K562 (cell line): ENCODE data around the gene DESI2. TPM values are rescaled to one million over a fixed set of nuclear protein-coding genes. Genes with fewer than 3 reads are reported as not detected.

Experiments
- CHD1 ChIP-seq: fragments of 200-600 bp; sonication (generic); IDR thresholded peaks from one replicate; pipeline ENCODE4 v1.6.1; 2012; ENCODE audit warnings: mild to moderate bottlenecking, moderate library complexity, low read length, inconsistent platforms
- DLX4 ChIP-seq: fragments of 250-450 bp; sonication (Bioruptor Pico); IDR thresholded peaks from 2 replicates; pipeline ENCODE4 v1.6.1; 2021; ENCODE audit warnings: mild to moderate bottlenecking
- EGR1 ChIP-seq: fragments of 450-650 bp; conservative IDR thresholded peaks from 2 replicates; pipeline ENCODE4 v1.6.1; 2017; ENCODE audit warnings: mild to moderate bottlenecking
- FIP1L1 ChIP-seq: fragments of 200-400 bp; formaldehyde crosslinking; IDR thresholded peaks from 2 replicates; pipeline ENCODE4 v1.6.1; 2018; ENCODE audit warnings: mild to moderate bottlenecking, low read depth, low read length; ENCODE audit not compliant: poor library complexity, severe bottlenecking
- HNRNPL ChIP-seq: fragments of 200-400 bp; formaldehyde crosslinking; IDR thresholded peaks from 2 replicates; pipeline ENCODE4 v1.6.1; 2017; ENCODE audit warnings: low read depth, mild to moderate bottlenecking, low read length
- ID3 ChIP-seq, 2 experiments: fragments of 250-450 bp in 1 of 2; fragments of 450-650 bp in 1 of 2; sonication (Bioruptor Pico) in 1 of 2; IDR thresholded peaks; 2 replicates each; pipeline versions ENCODE4 v1.6.1 to v1.8.0; 2016 to 2021; ENCODE audit warnings: mild to moderate bottlenecking in 2 of 2, moderate library complexity in 2 of 2, missing compliant biosample characterization in 1 of 2, missing genetic modification characterization in 1 of 2
- ILF3 ChIP-seq: fragments of 450-650 bp; IDR thresholded peaks from 2 replicates; pipeline ENCODE4 v1.6.1; 2018; ENCODE audit warnings: antibody characterized with exemption, mild to moderate bottlenecking, moderate library complexity, borderline replicate concordance
- KLF10 ChIP-seq: fragments of 250-450 bp; sonication (Bioruptor Pico); IDR thresholded peaks from 2 replicates; pipeline ENCODE4 v1.6.1; 2021; ENCODE audit warnings: matching md5 sums
- NR2C2 ChIP-seq, 2 experiments: fragments of 200-800 bp in 1 of 2; sonication (Bioruptor generic) in 1 of 2; sonication (generic) in 1 of 2; formaldehyde crosslinking in 1 of 2; IDR thresholded peaks; 2 replicates each; pipeline versions ENCODE4 v1.6.1 to v1.8.0; 2016 to 2022; ENCODE audit warnings: mild to moderate bottlenecking in 1 of 2, missing compliant biosample characterization in 1 of 2, missing genetic modification characterization in 1 of 2, missing genetic modification reagents in 1 of 2
- NUFIP1 ChIP-seq: fragments of 450-650 bp; IDR thresholded peaks from 2 replicates; pipeline ENCODE4 v1.6.1; 2018; ENCODE audit not compliant: partially characterized antibody
- RB1 ChIP-seq: fragments of 450-650 bp; IDR thresholded peaks from 2 replicates; pipeline ENCODE4 v1.6.1; 2017; ENCODE audit warnings: low read depth, mild to moderate bottlenecking
- RREB1 ChIP-seq: fragments of 250-450 bp; sonication (Bioruptor Pico); IDR thresholded peaks from 2 replicates; pipeline ENCODE4 v1.4.0; 2020
- TFAP4 ChIP-seq: sonication (generic); formaldehyde crosslinking; IDR thresholded peaks from 2 replicates; pipeline ENCODE4 v1.8.0; 2022; ENCODE audit warnings: missing genetic modification reagents, mild to moderate bottlenecking, moderate library complexity, borderline replicate concordance
- ZBTB34 ChIP-seq: fragments of 250-450 bp; sonication (Bioruptor Pico); IDR thresholded peaks from 2 replicates; pipeline ENCODE4 v1.8.0; 2021; ENCODE audit warnings: mild to moderate bottlenecking, moderate library complexity
- ZNF316 ChIP-seq: fragments of 450-650 bp; IDR thresholded peaks from 2 replicates; pipeline ENCODE4 v1.6.1; 2016
- ZNF408 ChIP-seq: fragments of 250-450 bp; sonication (Bioruptor Pico); IDR thresholded peaks from 2 replicates; pipeline ENCODE4 v1.4.0; 2020; ENCODE audit warnings: low read depth, mild to moderate bottlenecking, moderate library complexity
- ZNF589 ChIP-seq: fragments of 200-800 bp; sonication (Bioruptor generic); IDR thresholded peaks from 2 replicates; pipeline ENCODE4 v1.6.1; 2016; ENCODE audit warnings: low read depth, missing genetic modification characterization, missing compliant biosample characterization
- polyA plus RNA-seq, 8 experiments: library from polyadenylated mRNA; depleted of rRNA in 4 of 8; stranded (reverse) in 5 of 8; unstranded in 3 of 8; fragments of >200 nt; fragmentation: Nextera tagmentation in 2 of 8; fragmentation: Illumina TruSeq in 1 of 8; extraction: Ambion mirVana in 2 of 8; extraction: Trizol in 1 of 8; gene quantifications; 2 replicates each; pipeline versions ENCODE4 v1.2.1 to v1.2.3, GENCODE V29; 2011 to 2014; ENCODE audit warnings: inconsistent platforms in 1 of 8, missing spikeins in 1 of 8
- total RNA-seq, 7 experiments: library from RNA; depleted of rRNA in 6 of 7; stranded (reverse); fragments of >200 nt in 6 of 7; fragmentation: Illumina TruSeq in 2 of 7; extraction: Trizol in 2 of 7; gene quantifications; 2 replicates each; pipeline versions ENCODE4 v1.2.1 to v1.2.3, GENCODE V29; 2011 to 2021; ENCODE audit warnings: low replicate concordance in 1 of 7

The DESI2 gene
- total and polyA plus RNA-seq, 9 of the 15 experiments (the other 6 are each of a cell fraction or from before 2014, with no cell fraction given), result 17.4 to 59.4 (median 38.4) TPM

GRCh38 chr1:244652623-244653438 is at the start of gene DESI2 (continued):
- peak; percentile 73; the same call in 1 of the 2 replicates for TF ChIP-seq RREB1 (CRISPR knock-in tag)
- TF ChIP-seq DLX4 (CRISPR knock-in tag), result no peak
- TF ChIP-seq FIP1L1, result peak; percentile 73
- TF ChIP-seq ZNF408 (CRISPR knock-in tag), result no peak
- 0 out of 2 replicates have a peak, but pooled peaks have one; percentile 28 for TF ChIP-seq ZNF589 (CRISPR knock-in tag)
- TF ChIP-seq CHD1, result no peak
- 0 out of 2 replicates have a peak, but pooled peaks have one; percentile 36 for TF ChIP-seq NR2C2 (CRISPR knock-in tag; IDR thresholded peaks at IDR 0.05)
- TF ChIP-seq NR2C2 (tag; IDR thresholded peaks at IDR 0.05), result peak; percentile 96
- TF ChIP-seq ID3 (CRISPR knock-in tag; IDR thresholded peaks at IDR 0.05), result no peak
- no peak; the same call in 1 of the 2 replicates for TF ChIP-seq ID3 (tag; IDR thresholded peaks at IDR 0.05)
- peak; percentile 96 for TF ChIP-seq ILF3
- TF ChIP-seq HNRNPL, result 0 out of 2 replicates have a peak, but pooled peaks have one; percentile 56
- TF ChIP-seq EGR1, result peak; percentile 52
- no peak for TF ChIP-seq ZNF316
- peak; percentile 68; the same call in 1 of the 2 replicates for TF ChIP-seq TFAP4 (CRISPR knock-in tag)
- TF ChIP-seq NUFIP1, result no peak
- TF ChIP-seq KLF10 (CRISPR knock-in tag), result no peak
- no peak for TF ChIP-seq ZBTB34 (CRISPR knock-in tag)
- peak; percentile 72 for TF ChIP-seq RB1
